HepG2 (cell line): ENCODE data around the gene WDR7. TPM values are rescaled to one million over a fixed set of nuclear protein-coding genes. Genes with fewer than 3 reads are reported as not detected.

Source experiments
- ATAC-seq: fragments of 200-7000 bp; cut with Tn5 transposase; 3 replicates; pipeline ENCODE4 v1.9.1; 2020; ENCODE audit warnings: mild to moderate bottlenecking, moderate library complexity
- BruUV-seq: library from RNA; stranded (reverse); fragments of 400-500 nt; replicated peaks from 2 replicates; lab custom pipeline; 2021; lab: Mats Ljungman, UMichigan
- CTCF ChIA-PET: fragments of 300-600 bp; formaldehyde crosslinking; extraction: SDS; loops from one replicate; lab custom pipeline; 2021; ENCODE audit warnings: low total read pairs, inconsistent platforms, low intra/inter-chr PET ratio; lab: Yijun Ruan, JAX
- POLR2A ChIA-PET: fragments of 350-600 bp; sonication (Branson Sonifier 250); formaldehyde crosslinking; loops from one replicate; lab custom pipeline; 2020; ENCODE audit warnings: antibody characterized with exemption, inconsistent platforms; lab: Yijun Ruan, JAX
- DNase-seq: peaks from one replicate; pipeline ENCODE4 v3.0.0-alpha.2; 2015; ENCODE audit warnings: low spot score
- FAIRE-seq: peaks from 3 replicates; lab custom pipeline; 2011; peaks lifted over from hg19 to GRCh38; lab: Jason Lieb, UNC
- H2AFZ ChIP-seq: one replicate; pipeline ENCODE4 v1.6.1; 2011; ENCODE audit warnings: low read length, inconsistent platforms
- H3K27ac ChIP-seq: fragments of 300-600 bp; 3 replicates; pipeline ENCODE4 v1.8.0; 2011; ENCODE audit warnings: mixed run types, mild to moderate bottlenecking, mixed read lengths, low read length, inconsistent platforms; ENCODE audit not compliant: insufficient read depth; ENCODE audit errors: extremely low read length
- H3K27me3 ChIP-seq, 2 experiments: fragments of 200-600 bp in 1 of 2; 2 replicates in 1 of 2; 3 replicates in 1 of 2; pipeline versions ENCODE4 v1.6.0 to v1.8.0; 2011; ENCODE audit warnings: low read length in 2 of 2, mild to moderate bottlenecking in 2 of 2, moderate library complexity in 2 of 2, inconsistent platforms in 1 of 2; ENCODE audit not compliant: insufficient read depth in 2 of 2, control insufficient read depth in 1 of 2
- H3K36me3 ChIP-seq, 2 experiments: fragments of 200-600 bp in 1 of 2; replicated peaks in 1 of 2; 2 replicates in 1 of 2; 3 replicates in 1 of 2; pipeline versions ENCODE4 v1.5.1 to v1.8.0; 2011; ENCODE audit warnings: low read length in 2 of 2, inconsistent platforms in 1 of 2; ENCODE audit not compliant: insufficient read depth in 2 of 2, control insufficient read depth in 1 of 2
- H3K4me1 ChIP-seq: 2 replicates; pipeline ENCODE4 v1.5.1; 2012; ENCODE audit warnings: low read length, inconsistent platforms; ENCODE audit not compliant: insufficient read depth
- H3K4me2 ChIP-seq: 2 replicates; pipeline ENCODE4 v1.6.0; 2011; ENCODE audit warnings: low read depth, low read length, inconsistent platforms
- H3K4me3 ChIP-seq, 3 experiments: fragments of 200-600 bp in 1 of 3; sonication (generic), shearing (Covaris generic) in 1 of 3; replicated peaks in 1 of 3; 2 replicates each; pipeline ENCODE4 v1.5.1; 2011 to 2016; ENCODE audit warnings: low read length in 3 of 3, inconsistent platforms in 2 of 3, low read depth in 2 of 3, mild to moderate bottlenecking in 2 of 3, control low read depth in 1 of 3, mixed read lengths in 1 of 3; ENCODE audit not compliant: insufficient read depth in 1 of 3
- H3K79me2 ChIP-seq: one replicate; pipeline ENCODE4 v1.6.1; 2011; ENCODE audit warnings: low read length, inconsistent platforms; ENCODE audit not compliant: insufficient read depth
- H3K9ac ChIP-seq: 2 replicates; pipeline ENCODE4 v1.6.0; 2011; ENCODE audit warnings: mild to moderate bottlenecking, low read depth, low read length, inconsistent platforms; ENCODE audit not compliant: insufficient read depth
- H3K9me3 ChIP-seq: 2 replicates; pipeline ENCODE4 v1.5.1; 2012; ENCODE audit warnings: mild to moderate bottlenecking, low read length
- H4K20me1 ChIP-seq: 2 replicates; pipeline ENCODE4 v1.6.0; 2011; ENCODE audit warnings: inconsistent platforms, mild to moderate bottlenecking, low read length, moderate library complexity; ENCODE audit not compliant: insufficient read depth
- ATRX ChIP-seq: sonication (generic); formaldehyde crosslinking; IDR thresholded peaks from 2 replicates; pipeline ENCODE4 v1.4.0; 2020; ENCODE audit warnings: missing genetic modification reagents, borderline replicate concordance
- BRD4 ChIP-seq: sonication (generic); formaldehyde crosslinking; IDR thresholded peaks from 2 replicates; pipeline ENCODE4 v1.4.0; 2020; ENCODE audit warnings: missing genetic modification reagents
- CREB1 ChIP-seq, 2 experiments: fragments of 450-650 bp in 1 of 2; IDR thresholded peaks; 2 replicates each; pipeline ENCODE4 v1.6.1; 2016 to 2017; ENCODE audit warnings: control low read depth in 1 of 2, mild to moderate bottlenecking in 1 of 2, missing compliant biosample characterization in 1 of 2, missing genetic modification characterization in 1 of 2
- FOXO1 ChIP-seq: sonication (generic); formaldehyde crosslinking; IDR thresholded peaks from 2 replicates; pipeline ENCODE4 v1.4.0; 2020; ENCODE audit warnings: missing genetic modification reagents
- MEF2D ChIP-seq: sonication (generic); formaldehyde crosslinking; IDR thresholded peaks from 2 replicates; pipeline ENCODE4 v1.5.1; 2020; ENCODE audit warnings: mild to moderate bottlenecking, missing genetic modification reagents
- RARG ChIP-seq: sonication (generic); formaldehyde crosslinking; IDR thresholded peaks from 2 replicates; pipeline ENCODE4 v1.4.0; 2020; ENCODE audit warnings: low read depth, mild to moderate bottlenecking, missing genetic modification reagents
- RFX1 ChIP-seq: fragments of 450-650 bp; IDR thresholded peaks from 2 replicates; pipeline ENCODE4 v1.6.1; 2017
- SP5 ChIP-seq: IDR thresholded peaks from 2 replicates; pipeline ENCODE4 v1.6.1; 2016; ENCODE audit warnings: low read depth, borderline replicate concordance
- SRSF9 ChIP-seq: fragments of 200-400 bp; formaldehyde crosslinking; IDR thresholded peaks from 2 replicates; pipeline ENCODE4 v1.6.1; 2018; ENCODE audit warnings: borderline replicate concordance, mild to moderate bottlenecking, low read depth, low read length; ENCODE audit not compliant: insufficient read depth, poor library complexity, severe bottlenecking
- YEATS4 ChIP-seq: sonication (generic); formaldehyde crosslinking; IDR thresholded peaks from 2 replicates; pipeline ENCODE4 v1.4.0; 2020; ENCODE audit warnings: missing genetic modification reagents, borderline replicate concordance
- ZBTB7A ChIP-seq: sonication (generic); formaldehyde crosslinking; IDR thresholded peaks from 2 replicates; pipeline ENCODE4 v1.8.0; 2022; ENCODE audit warnings: mild to moderate bottlenecking, missing genetic modification reagents
- ZNF558 ChIP-seq: sonication (generic); formaldehyde crosslinking; IDR thresholded peaks from 2 replicates; pipeline ENCODE4 v1.9.0; 2022; ENCODE audit warnings: mild to moderate bottlenecking, missing genetic modification reagents, borderline replicate concordance
- ZNF777 ChIP-seq: sonication (generic); formaldehyde crosslinking; IDR thresholded peaks from 2 replicates; pipeline ENCODE4 v1.4.0; 2020; ENCODE audit warnings: missing genetic modification reagents
- ZNF816 ChIP-seq: sonication (generic); formaldehyde crosslinking; IDR thresholded peaks from 2 replicates; pipeline ENCODE4 v1.8.0; 2022; ENCODE audit warnings: missing genetic modification reagents, mild to moderate bottlenecking, borderline replicate concordance
- WGBS: methylation state at CpG from one replicate; pipeline ENCODE4 v1.1.6; 2017; ENCODE audit warnings: low lambda C conversion rate; 5-methylcytosine and 5-hydroxymethylcytosine counted together
- in situ Hi-C: cut with HindIII; loops from 2 replicates; pipeline ENCODE4 v1.10.0; 2017; ENCODE audit warnings: low pct_unique_long_range_greater_than_20kb; ENCODE audit not compliant: extremely low pct_ligation_motif_present
- intact Hi-C: fragments of 100-400 bp; cut with micrococcal nuclease; formaldehyde crosslinking; loops from one replicate; pipeline ENCODE4 v1.10.0; 2022; ENCODE audit not compliant: unreplicated experiment
- polyA plus RNA-seq, 8 experiments: library from polyadenylated mRNA; depleted of rRNA in 3 of 8; stranded (reverse) in 7 of 8; unstranded in 1 of 8; fragments of >200 nt; fragmentation: Illumina TruSeq in 4 of 8; extraction: Trizol in 4 of 8; gene quantifications; 2 replicates each; pipeline versions ENCODE4 v1.2.1 to v1.2.3, GENCODE V29; 2011 to 2016; ENCODE audit warnings: low read depth in 4 of 8, missing spikeins in 1 of 8, mixed read lengths in 1 of 8; ENCODE audit not compliant: insufficient read depth in 1 of 8
- total RNA-seq, 5 experiments: library from RNA; depleted of rRNA; stranded (reverse); fragments of >200 nt; fragmentation: Illumina TruSeq; extraction: Trizol; gene quantifications; 2 replicates each; pipeline ENCODE4 v1.2.3, GENCODE V29; 2016; ENCODE audit warnings: low read depth in 1 of 5
- TF ChIP-seq, protein P1 (sequence below): sonication (generic); formaldehyde crosslinking; IDR thresholded peaks from 2 replicates; pipeline ENCODE4 v1.5.0; 2020; ENCODE audit warnings: missing genetic modification reagents
- TF ChIP-seq, protein P2 (sequence below): sonication (generic); formaldehyde crosslinking; IDR thresholded peaks from 2 replicates; pipeline ENCODE4 v1.5.0; 2020; ENCODE audit warnings: mild to moderate bottlenecking, missing genetic modification reagents
- TF ChIP-seq, protein P3 (sequence below): sonication (generic); formaldehyde crosslinking; IDR thresholded peaks from 2 replicates; pipeline ENCODE4 v1.4.0; 2020; ENCODE audit warnings: missing genetic modification reagents
- TF ChIP-seq, protein P4 (sequence below): sonication (generic); formaldehyde crosslinking; IDR thresholded peaks from 2 replicates; pipeline ENCODE4 v1.8.1; 2023; ENCODE audit warnings: mild to moderate bottlenecking, missing genetic modification reagents

The WDR7 gene
- total and polyA plus RNA-seq, 2 of the 13 experiments (the other 11 are each of a cell fraction or from before 2014, with no cell fraction given): 2.0 to 7.8 TPM

DNA sequence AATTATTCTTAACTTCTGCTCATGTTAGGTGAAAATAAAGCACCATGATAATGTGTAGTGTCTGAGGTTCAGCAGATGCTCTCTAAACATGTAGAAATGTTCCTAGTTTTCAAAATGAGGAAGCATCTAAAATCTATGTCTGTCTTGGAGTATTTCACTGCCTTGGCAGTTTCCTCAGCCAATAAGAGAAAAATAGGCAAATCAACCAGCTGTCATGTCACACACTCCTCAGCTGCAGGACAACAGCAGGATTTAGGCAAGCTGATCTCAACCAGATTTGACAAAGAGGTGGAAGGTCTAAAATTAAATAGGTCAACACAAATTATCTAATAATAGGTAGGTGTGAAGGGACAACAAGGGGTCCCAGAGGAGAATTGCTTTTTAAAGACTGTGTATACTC, 331.6 kb downstream of the WDR7 start (continued):
- TF ChIP-seq BRD4 (CRISPR knock-in tag) (no peak), RARG (no peak), ZNF777 (CRISPR knock-in tag) (no peak), ATRX (CRISPR knock-in tag) (no peak), SP5 (CRISPR knock-in tag) (no peak), SRSF9 (no peak), MEF2D (CRISPR knock-in tag) (no peak), YEATS4 (no peak)
- TF ChIP-seq, protein P1, sequence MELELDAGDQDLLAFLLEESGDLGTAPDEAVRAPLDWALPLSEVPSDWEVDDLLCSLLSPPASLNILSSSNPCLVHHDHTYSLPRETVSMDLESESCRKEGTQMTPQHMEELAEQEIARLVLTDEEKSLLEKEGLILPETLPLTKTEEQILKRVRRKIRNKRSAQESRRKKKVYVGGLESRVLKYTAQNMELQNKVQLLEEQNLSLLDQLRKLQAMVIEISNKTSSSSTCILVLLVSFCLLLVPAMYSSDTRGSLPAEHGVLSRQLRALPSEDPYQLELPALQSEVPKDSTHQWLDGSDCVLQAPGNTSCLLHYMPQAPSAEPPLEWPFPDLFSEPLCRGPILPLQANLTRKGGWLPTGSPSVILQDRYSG (CRISPR knock-in tag): no peak

DNA sequence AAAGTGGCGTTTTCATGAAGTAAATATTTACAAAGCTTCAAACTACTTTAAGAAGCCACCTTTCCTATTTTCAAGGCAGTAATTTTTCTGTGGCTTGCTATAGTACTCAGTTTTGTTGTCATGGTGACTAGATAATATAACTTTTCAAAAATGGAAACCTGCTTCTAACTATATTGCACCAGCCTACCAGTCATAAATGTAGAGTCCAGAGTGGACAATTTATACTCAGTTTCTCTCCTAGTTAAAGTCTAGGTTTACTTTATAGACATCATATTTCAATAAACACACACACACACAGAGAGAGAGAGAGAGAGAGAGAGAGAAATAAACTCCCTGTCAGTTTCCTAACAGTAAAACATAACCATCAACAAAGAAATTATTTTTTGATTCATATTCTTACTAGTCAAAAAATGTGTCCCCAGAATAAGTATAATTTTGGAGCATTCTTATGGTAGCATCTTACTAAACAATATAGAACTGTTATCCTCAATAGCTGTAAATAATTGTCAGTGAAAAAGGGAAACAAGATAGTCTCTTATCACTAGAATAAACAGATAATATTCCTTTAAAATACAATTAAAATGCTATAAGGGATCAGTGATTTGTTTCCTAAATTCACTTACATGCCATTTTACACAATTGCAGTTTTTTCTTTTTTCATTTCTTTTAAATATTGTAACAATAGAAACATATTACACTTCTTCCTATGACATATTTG, 332.3 kb downstream of the WDR7 start:
- in situ Hi-C loops (no loop called here), intact Hi-C loops (loop anchor here (10.0 kb wide), 1 partner anchor 199 kb away; no protein-coding TSS in a partner anchor)
- Histone ChIP-seq H3K4me3 (no peak overlapping the region), H4K20me1 (no peaks in the 10 kb centered on the region), H3K36me3 (no peaks in the 10 kb centered on the region), H3K27me3 (no peaks in the 10 kb centered on the region), H3K79me2 (no peaks in the 10 kb centered on the region), H3K4me1 (peaks cover 17% of the 10 kb centered on the region), H3K9ac (no peak overlapping the region), H3K9me3 (no peaks in the 10 kb centered on the region), H3K27ac (no peak overlapping the region), H3K4me2 (no peak overlapping the region), H2AFZ (no peak overlapping the region)
- ChIA-PET CTCF (no interaction called here), POLR2A (no interaction called here)
- no peak for FAIRE-seq
- 58% methylated on average over 1 of the region's 1 CpG for WGBS
- BruUV-seq: no TSS peak
- no peak for DNase-seq
- no peak for ATAC-seq
- TF ChIP-seq RFX1 (no peak; the same call in 1 of the 2 replicates), CREB1 (IDR thresholded peaks at IDR 0.05) (no peak), CREB1 (CRISPR knock-in tag; IDR thresholded peaks at IDR 0.05) (no peak), ZNF558 (CRISPR knock-in tag) (no peak), FOXO1 (CRISPR knock-in tag) (no peak), SP5 (CRISPR knock-in tag) (no peak), ZNF816 (CRISPR knock-in tag) (no peak), ZBTB7A (no peak)
- TF ChIP-seq, protein P2, sequence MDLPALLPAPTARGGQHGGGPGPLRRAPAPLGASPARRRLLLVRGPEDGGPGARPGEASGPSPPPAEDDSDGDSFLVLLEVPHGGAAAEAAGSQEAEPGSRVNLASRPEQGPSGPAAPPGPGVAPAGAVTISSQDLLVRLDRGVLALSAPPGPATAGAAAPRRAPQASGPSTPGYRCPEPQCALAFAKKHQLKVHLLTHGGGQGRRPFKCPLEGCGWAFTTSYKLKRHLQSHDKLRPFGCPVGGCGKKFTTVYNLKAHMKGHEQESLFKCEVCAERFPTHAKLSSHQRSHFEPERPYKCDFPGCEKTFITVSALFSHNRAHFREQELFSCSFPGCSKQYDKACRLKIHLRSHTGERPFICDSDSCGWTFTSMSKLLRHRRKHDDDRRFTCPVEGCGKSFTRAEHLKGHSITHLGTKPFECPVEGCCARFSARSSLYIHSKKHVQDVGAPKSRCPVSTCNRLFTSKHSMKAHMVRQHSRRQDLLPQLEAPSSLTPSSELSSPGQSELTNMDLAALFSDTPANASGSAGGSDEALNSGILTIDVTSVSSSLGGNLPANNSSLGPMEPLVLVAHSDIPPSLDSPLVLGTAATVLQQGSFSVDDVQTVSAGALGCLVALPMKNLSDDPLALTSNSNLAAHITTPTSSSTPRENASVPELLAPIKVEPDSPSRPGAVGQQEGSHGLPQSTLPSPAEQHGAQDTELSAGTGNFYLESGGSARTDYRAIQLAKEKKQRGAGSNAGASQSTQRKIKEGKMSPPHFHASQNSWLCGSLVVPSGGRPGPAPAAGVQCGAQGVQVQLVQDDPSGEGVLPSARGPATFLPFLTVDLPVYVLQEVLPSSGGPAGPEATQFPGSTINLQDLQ (CRISPR knock-in tag): no peak
- TF ChIP-seq, protein P3, sequence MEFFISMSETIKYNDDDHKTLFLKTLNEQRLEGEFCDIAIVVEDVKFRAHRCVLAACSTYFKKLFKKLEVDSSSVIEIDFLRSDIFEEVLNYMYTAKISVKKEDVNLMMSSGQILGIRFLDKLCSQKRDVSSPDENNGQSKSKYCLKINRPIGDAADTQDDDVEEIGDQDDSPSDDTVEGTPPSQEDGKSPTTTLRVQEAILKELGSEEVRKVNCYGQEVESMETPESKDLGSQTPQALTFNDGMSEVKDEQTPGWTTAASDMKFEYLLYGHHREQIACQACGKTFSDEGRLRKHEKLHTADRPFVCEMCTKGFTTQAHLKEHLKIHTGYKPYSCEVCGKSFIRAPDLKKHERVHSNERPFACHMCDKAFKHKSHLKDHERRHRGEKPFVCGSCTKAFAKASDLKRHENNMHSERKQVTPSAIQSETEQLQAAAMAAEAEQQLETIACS (CRISPR knock-in tag): no peak
- TF ChIP-seq, protein P4, sequence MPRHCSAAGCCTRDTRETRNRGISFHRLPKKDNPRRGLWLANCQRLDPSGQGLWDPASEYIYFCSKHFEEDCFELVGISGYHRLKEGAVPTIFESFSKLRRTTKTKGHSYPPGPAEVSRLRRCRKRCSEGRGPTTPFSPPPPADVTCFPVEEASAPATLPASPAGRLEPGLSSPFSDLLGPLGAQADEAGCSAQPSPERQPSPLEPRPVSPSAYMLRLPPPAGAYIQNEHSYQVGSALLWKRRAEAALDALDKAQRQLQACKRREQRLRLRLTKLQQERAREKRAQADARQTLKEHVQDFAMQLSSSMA: no peak
